Natural killer cell (primary cell): ENCODE results near the gene SMARCA4. TPM values are rescaled to one million over a fixed set of nuclear protein-coding genes. Genes with fewer than 3 reads are reported as not detected.

ENCODE experiments used
- ATAC-seq, 3 donors: fragments of 150-1000 bp in 2 of 3; fragments of 200-7000 bp in 1 of 3; cut with Tn5 transposase; 1 replicate in 1 of 3; 2 replicates in 2 of 3; pipeline ENCODE4 v1.10.0; 2021; ENCODE audit warnings: mild to moderate bottlenecking in 2 of 3, moderate library complexity in 2 of 3
- DNase-seq, 2 donors: peaks; one replicate each; pipeline versions ENCODE4 v3.0.0 to v3.0.0-alpha.2; 2013 to 2021; ENCODE audit warnings: mixed read lengths in 1 of 2
- H3K27ac ChIP-seq: one replicate; pipeline ENCODE4 v1.5.1; 2013; ENCODE audit warnings: mild to moderate bottlenecking, low read length
- H3K27me3 ChIP-seq: one replicate; pipeline ENCODE4 v1.6.1; 2013; ENCODE audit warnings: low read length; ENCODE audit not compliant: control insufficient read depth, insufficient read depth
- H3K36me3 ChIP-seq: one replicate; pipeline ENCODE4 v1.6.1; 2013; ENCODE audit warnings: low read length; ENCODE audit not compliant: control insufficient read depth, insufficient read depth
- H3K4me1 ChIP-seq: one replicate; pipeline ENCODE4 v1.6.1; 2013; ENCODE audit warnings: low read length; ENCODE audit not compliant: control insufficient read depth, insufficient read depth
- H3K4me3 ChIP-seq: one replicate; pipeline ENCODE4 v1.5.1; 2013; ENCODE audit warnings: low read length
- H3K9me3 ChIP-seq: one replicate; pipeline ENCODE4 v1.6.1; 2013; ENCODE audit warnings: low read length; ENCODE audit not compliant: control insufficient read depth, insufficient read depth
- H3K27ac Mint-ChIP-seq, 2 donors: one replicate each; pipeline ENCODE4 v1.8.0; 2022; ENCODE audit warnings: mild to moderate bottlenecking in 2 of 2, mixed read lengths in 2 of 2, moderate library complexity in 1 of 2
- H3K27me3 Mint-ChIP-seq, 2 donors: one replicate each; pipeline ENCODE4 v1.8.0; 2022; ENCODE audit warnings: low read depth in 2 of 2, mixed read lengths in 2 of 2
- H3K36me3 Mint-ChIP-seq: one replicate; pipeline ENCODE4 v1.8.0; 2022; ENCODE audit warnings: mixed read lengths
- H3K4me1 Mint-ChIP-seq, 2 donors: one replicate each; pipeline ENCODE4 v1.8.0; 2022; ENCODE audit warnings: mixed read lengths in 2 of 2
- H3K4me3 Mint-ChIP-seq: one replicate; pipeline ENCODE4 v1.8.0; 2022; ENCODE audit warnings: mild to moderate bottlenecking, moderate library complexity, mixed read lengths
- H3K9me3 Mint-ChIP-seq, 2 donors: one replicate each; pipeline ENCODE4 v1.8.0; 2022; ENCODE audit warnings: mixed read lengths in 2 of 2
- CTCF ChIP-seq: fragments of 200-600 bp; IDR thresholded peaks from one replicate; pipeline ENCODE4 v1.8.0; 2022; ENCODE audit warnings: antibody characterized with exemption
- WGBS: methylation state at CpG from one replicate; pipeline ENCODE4 v1.1.7; 2013; ENCODE audit warnings: missing lambda C conversion rate; ENCODE audit not compliant: insufficient coverage; 5-methylcytosine and 5-hydroxymethylcytosine counted together
- intact Hi-C: fragments of 100-400 bp; cut with micrococcal nuclease; formaldehyde crosslinking; loops from one replicate; pipeline ENCODE4 v1.14.2; 2022
- total RNA-seq, 4 donors: library from RNA; stranded (reverse); fragments of 120-200 nt in 1 of 4; gene quantifications; one replicate each; pipeline versions ENCODE4 v1.2.3 to v1.2.4, GENCODE V29; 2013 to 2022

The SMARCA4 gene
- total RNA-seq, 3 donors from 2014 or later (not counting 1 experiment from before 2014, with no cell fraction given), result 85.4 to 96.1 (median 93.6) TPM

- Mint-ChIP-seq H3K9me3 (no peaks in the 10 kb centered on the region), H3K4me3 (no peak overlapping the region), H3K36me3 (peaks cover 6% of the 10 kb centered on the region), H3K27ac (no peak overlapping the region), H3K27me3 (no peaks in the 10 kb centered on the region), H3K4me1 (no peaks in the 10 kb centered on the region)
- no peak overlapping the region for H3K27ac ChIP-seq
- no peaks in the 10 kb centered on the region for H3K4me1 ChIP-seq
- no peaks in the 10 kb centered on the region for H3K9me3 ChIP-seq
- H3K36me3 ChIP-seq, result peaks cover 84% of the 10 kb centered on the region
- ATAC-seq (no peak), DNase-seq (no peak)
- no peaks in the 10 kb centered on the region for H3K27me3 ChIP-seq
- H3K4me3 ChIP-seq, result no peak overlapping the region
- 98% methylated on average over 8 of the region's 8 CpGs for WGBS
- TF ChIP-seq CTCF, result no peak
- intact Hi-C loops, result no loop called here
These were observed 59.0 kb downstream of the SMARCA4 start for GRCh38 chr19:11019824-11020223.

GRCh38 chr19:11020423-11020822 is 59.6 kb downstream of the SMARCA4 start:
- H3K27me3 ChIP-seq, result no peaks in the 10 kb centered on the region
- WGBS, result 100% methylated on average over 5 of the region's 6 CpGs

GRCh38 chr19:11020982-11021759 is 60.3 kb downstream of the SMARCA4 start:
- Mint-ChIP-seq H3K4me3 (no peak overlapping the region), H3K4me1 (no peaks in the 10 kb centered on the region), H3K9me3 (no peaks in the 10 kb centered on the region), H3K27me3 (no peaks in the 10 kb centered on the region), H3K36me3 (no peaks in the 10 kb centered on the region), H3K27ac (no peak overlapping the region)
- ATAC-seq (no peak), DNase-seq (no peak)
- Histone ChIP-seq H3K27ac (no peak overlapping the region), H3K9me3 (no peaks in the 10 kb centered on the region), H3K27me3 (no peaks in the 10 kb centered on the region), H3K36me3 (peaks cover 87% of the 10 kb centered on the region), H3K4me1 (no peaks in the 10 kb centered on the region), H3K4me3 (no peak overlapping the region)
- no peak for TF ChIP-seq CTCF
- WGBS, result 97% methylated on average over 23 of the region's 23 CpGs
- intact Hi-C loops, result no loop called here

More at GRCh38 chr19:11020423-11020822, 59.6 kb downstream of the SMARCA4 start:
- Mint-ChIP-seq H3K27me3 (no peaks in the 10 kb centered on the region), H3K36me3 (peaks cover 2% of the 10 kb centered on the region), H3K27ac (no peak overlapping the region), H3K4me1 (no peaks in the 10 kb centered on the region), H3K9me3 (no peaks in the 10 kb centered on the region), H3K4me3 (no peak overlapping the region)
- no peak overlapping the region for H3K27ac ChIP-seq
- no peak for ATAC-seq
- no peaks in the 10 kb centered on the region for H3K9me3 ChIP-seq
- no peaks in the 10 kb centered on the region for H3K4me1 ChIP-seq
- DNase-seq, result no peak
- intact Hi-C loops, result no loop called here
- TF ChIP-seq CTCF, result no peak
- H3K36me3 ChIP-seq, result peaks cover 80% of the 10 kb centered on the region
- H3K4me3 ChIP-seq, result no peak overlapping the region

DNA sequence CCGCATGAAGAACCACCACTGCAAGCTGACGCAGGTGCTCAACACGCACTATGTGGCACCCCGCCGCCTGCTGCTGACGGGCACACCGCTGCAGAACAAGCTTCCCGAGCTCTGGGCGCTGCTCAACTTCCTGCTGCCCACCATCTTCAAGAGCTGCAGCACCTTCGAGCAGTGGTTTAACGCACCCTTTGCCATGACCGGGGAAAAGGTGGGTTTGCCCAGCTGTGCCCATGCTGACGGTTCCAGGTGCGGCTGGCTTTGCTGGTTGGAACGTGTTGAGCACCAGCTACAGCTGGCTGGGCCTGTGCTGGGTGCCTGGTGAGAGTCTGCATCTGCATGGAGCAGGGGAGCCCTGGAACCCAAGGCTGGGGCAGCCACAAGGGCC is 60.9 kb downstream of the SMARCA4 start:
- DNase-seq (no peak), ATAC-seq (no peak)
- Mint-ChIP-seq H3K36me3 (no peaks in the 10 kb centered on the region), H3K9me3 (no peaks in the 10 kb centered on the region), H3K27ac (no peak overlapping the region), H3K4me1 (no peaks in the 10 kb centered on the region), H3K4me3 (no peak overlapping the region), H3K27me3 (no peaks in the 10 kb centered on the region)
- H3K27me3 ChIP-seq, result no peaks in the 10 kb centered on the region
- no peak overlapping the region for H3K4me3 ChIP-seq
- intact Hi-C loops, result no loop called here
- WGBS, result 96% methylated on average over 15 of the region's 15 CpGs
- peaks cover 87% of the 10 kb centered on the region for H3K36me3 ChIP-seq
- no peak overlapping the region for H3K27ac ChIP-seq
- no peak for TF ChIP-seq CTCF
- H3K9me3 ChIP-seq, result no peaks in the 10 kb centered on the region
- no peaks in the 10 kb centered on the region for H3K4me1 ChIP-seq
